Ovary (tissue), 9 donors: ENCODE results near the gene SP2. TPM values are rescaled to one million over a fixed set of nuclear protein-coding genes. Genes with fewer than 3 reads are reported as not detected.

Source experiments
- DNase-seq, 5 donors: peaks; one replicate each; pipeline ENCODE4 v3.0.0-alpha.2; 2019 to 2020
- H3K27ac ChIP-seq, 2 donors: fragments of 200-600 bp; one replicate each; pipeline versions ENCODE4 v1.5.1 to v1.8.0; 2019 to 2022
- H3K27me3 ChIP-seq: fragments of 200-600 bp; one replicate; pipeline ENCODE4 v1.8.0; 2022
- H3K36me3 ChIP-seq: fragments of 200-600 bp; sonication (generic); one replicate; pipeline ENCODE4 v1.5.1; 2019
- H3K4me1 ChIP-seq: one replicate; pipeline ENCODE4 v1.8.1; 2013; ENCODE audit warnings: mild to moderate bottlenecking, moderate library complexity; ENCODE audit not compliant: insufficient read depth
- H3K4me3 ChIP-seq: fragments of 200-600 bp; sonication (generic); one replicate; pipeline ENCODE4 v1.5.1; 2017
- H3K9me3 ChIP-seq, 2 donors: fragments of 200-600 bp in 1 of 2; sonication (generic) in 1 of 2; one replicate each; pipeline versions ENCODE4 v1.5.1 to v1.8.1; 2013 to 2019; ENCODE audit warnings: mild to moderate bottlenecking in 1 of 2, moderate library complexity in 1 of 2
- EP300 ChIP-seq: sonication (generic); formaldehyde crosslinking; IDR thresholded peaks from one replicate; pipeline ENCODE4 v1.6.1; 2017; ENCODE audit warnings: antibody characterized with exemption
- POLR2A ChIP-seq: fragments of 450-650 bp; IDR thresholded peaks from one replicate; pipeline ENCODE4 v1.6.1; 2017; ENCODE audit warnings: antibody characterized with exemption, mild to moderate bottlenecking, moderate library complexity
- WGBS, 3 donors: extraction: QIAGEN DNeasy Blood & Tissue Kit in 1 of 3; methylation state at CpG; one replicate each; pipeline versions ENCODE4 v1.1.5 to v1.1.7; 2013 to 2017; 5-methylcytosine and 5-hydroxymethylcytosine counted together
- intact Hi-C, 4 donors: fragments of 100-400 bp; cut with DNase I; formaldehyde crosslinking; loops; one replicate each; pipeline versions ENCODE4 v1.11.0 to v1.15.1; 2022 to 2023
- polyA plus RNA-seq, 2 donors: library from polyadenylated mRNA; stranded (reverse); fragments of 200-250 nt in 1 of 2; fragments of 350-450 nt in 1 of 2; fragmentation: Illumina TruSeq in 1 of 2; extraction: RNeasy Lipid Tissue Mini Kit (QIAGEN cat#74804) in 1 of 2; gene quantifications; one replicate each; pipeline ENCODE4 v1.2.3, GENCODE V29; 2013 to 2014
- total RNA-seq, 7 donors: library from RNA; depleted of rRNA in 2 of 7; stranded (reverse); fragments of >200 nt in 2 of 7; fragmentation: NEBNext Ultra II Directional in 3 of 7; extraction: Animal tissue kit (Norgen Biotek cat#: 25700) in 3 of 7; gene quantifications; one replicate each; pipeline versions ENCODE4 v1.1.0 to v1.2.4, GENCODE V29; 2016 to 2023
- TF ChIP-seq, protein P1 (sequence below), 3 donors: fragments of 450-650 bp in 2 of 3; fragments of 200-600 bp in 1 of 3; IDR thresholded peaks; one replicate each; pipeline versions ENCODE4 v1.5.1 to v1.8.0; 2016 to 2022; ENCODE audit warnings: antibody characterized with exemption in 3 of 3, mild to moderate bottlenecking in 1 of 3
- donor health status: DM: no; HTN: no; CAD: no; lungs with moderate emphysema.
- donor health status: DM: no; HTN: no; CAD: no.
- donor health status: Bipolar disorder and iron deficiency.
- donor health status: DM: yes; HTN: yes; CAD: no.
- donor health status: DM: no; HTN: no; CAD: no.
- donor health status: DM: yes; HTN: yes; CAD: no.

The SP2 gene
- total and polyA plus RNA-seq, 9 donors = 2.6 to 22.5 (median 14.7) TPM

DNA sequence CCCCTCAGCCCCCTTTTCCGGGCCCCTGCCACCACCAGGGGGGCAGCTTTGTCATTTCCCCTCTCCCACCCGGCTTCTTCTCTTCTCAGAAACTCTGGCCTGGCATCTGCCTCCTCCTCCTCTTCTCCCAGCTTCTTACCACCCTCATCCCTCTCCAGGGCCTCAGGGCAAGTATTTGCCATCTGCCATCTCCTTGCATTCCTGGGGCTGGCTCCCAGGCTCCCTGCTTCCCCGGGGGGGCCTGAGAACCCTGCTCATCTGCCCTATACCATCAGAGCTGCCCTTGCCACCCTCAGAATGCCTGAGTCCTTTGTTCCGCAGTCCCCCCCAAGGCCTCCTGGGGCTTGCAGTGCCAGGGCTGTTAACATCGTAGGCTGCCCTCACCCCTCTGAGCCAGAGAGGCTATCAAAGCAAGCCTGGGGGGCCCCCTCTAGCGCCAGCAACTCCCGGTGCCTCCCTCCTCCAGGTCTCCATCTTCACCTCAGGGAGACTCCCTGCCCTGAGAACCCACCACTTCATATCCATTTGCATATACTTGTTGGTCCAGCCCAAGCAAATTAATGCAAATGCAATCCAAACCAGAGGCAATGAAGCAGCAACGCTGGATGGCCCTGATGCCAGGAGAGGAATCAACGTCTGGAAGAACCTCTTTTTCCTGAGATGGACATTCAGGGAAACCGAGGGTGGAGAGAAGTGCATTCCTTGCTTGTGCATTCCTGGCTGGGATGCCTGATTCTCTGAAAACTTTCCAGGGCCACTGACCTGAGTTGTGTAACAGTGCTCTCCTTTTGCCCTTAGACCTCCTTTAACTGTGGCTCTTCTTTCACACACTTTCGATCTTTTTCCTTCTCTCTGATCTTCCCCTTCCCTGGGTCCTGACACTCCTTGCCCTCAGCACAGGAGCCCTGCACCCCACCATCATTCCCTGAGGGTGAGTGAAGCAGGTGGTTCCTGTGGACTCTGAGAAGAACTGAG is 20.7 kb upstream of the SP2 start:
- Histone ChIP-seq H3K4me3 (no peak overlapping the region), H3K27ac (no peak overlapping the region), H3K4me1 (no peaks in the 10 kb centered on the region), H3K9me3 (no peaks in the 10 kb centered on the region), H3K36me3 (no peaks in the 10 kb centered on the region), H3K27me3 (no peaks in the 10 kb centered on the region)
- TF ChIP-seq EP300 (no peak), POLR2A (no peak)
- TF ChIP-seq, protein P1, sequence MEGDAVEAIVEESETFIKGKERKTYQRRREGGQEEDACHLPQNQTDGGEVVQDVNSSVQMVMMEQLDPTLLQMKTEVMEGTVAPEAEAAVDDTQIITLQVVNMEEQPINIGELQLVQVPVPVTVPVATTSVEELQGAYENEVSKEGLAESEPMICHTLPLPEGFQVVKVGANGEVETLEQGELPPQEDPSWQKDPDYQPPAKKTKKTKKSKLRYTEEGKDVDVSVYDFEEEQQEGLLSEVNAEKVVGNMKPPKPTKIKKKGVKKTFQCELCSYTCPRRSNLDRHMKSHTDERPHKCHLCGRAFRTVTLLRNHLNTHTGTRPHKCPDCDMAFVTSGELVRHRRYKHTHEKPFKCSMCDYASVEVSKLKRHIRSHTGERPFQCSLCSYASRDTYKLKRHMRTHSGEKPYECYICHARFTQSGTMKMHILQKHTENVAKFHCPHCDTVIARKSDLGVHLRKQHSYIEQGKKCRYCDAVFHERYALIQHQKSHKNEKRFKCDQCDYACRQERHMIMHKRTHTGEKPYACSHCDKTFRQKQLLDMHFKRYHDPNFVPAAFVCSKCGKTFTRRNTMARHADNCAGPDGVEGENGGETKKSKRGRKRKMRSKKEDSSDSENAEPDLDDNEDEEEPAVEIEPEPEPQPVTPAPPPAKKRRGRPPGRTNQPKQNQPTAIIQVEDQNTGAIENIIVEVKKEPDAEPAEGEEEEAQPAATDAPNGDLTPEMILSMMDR (IDR thresholded peaks at IDR 0.05) = no peak
- DNase-seq = peak in 1 of 5 donors; percentile 35
- 44 to 50% (median 49%) methylated on average over 8 to 11 of the region's 11 CpGs for WGBS, 3 donors
- intact Hi-C loops = no loop called here

DNA sequence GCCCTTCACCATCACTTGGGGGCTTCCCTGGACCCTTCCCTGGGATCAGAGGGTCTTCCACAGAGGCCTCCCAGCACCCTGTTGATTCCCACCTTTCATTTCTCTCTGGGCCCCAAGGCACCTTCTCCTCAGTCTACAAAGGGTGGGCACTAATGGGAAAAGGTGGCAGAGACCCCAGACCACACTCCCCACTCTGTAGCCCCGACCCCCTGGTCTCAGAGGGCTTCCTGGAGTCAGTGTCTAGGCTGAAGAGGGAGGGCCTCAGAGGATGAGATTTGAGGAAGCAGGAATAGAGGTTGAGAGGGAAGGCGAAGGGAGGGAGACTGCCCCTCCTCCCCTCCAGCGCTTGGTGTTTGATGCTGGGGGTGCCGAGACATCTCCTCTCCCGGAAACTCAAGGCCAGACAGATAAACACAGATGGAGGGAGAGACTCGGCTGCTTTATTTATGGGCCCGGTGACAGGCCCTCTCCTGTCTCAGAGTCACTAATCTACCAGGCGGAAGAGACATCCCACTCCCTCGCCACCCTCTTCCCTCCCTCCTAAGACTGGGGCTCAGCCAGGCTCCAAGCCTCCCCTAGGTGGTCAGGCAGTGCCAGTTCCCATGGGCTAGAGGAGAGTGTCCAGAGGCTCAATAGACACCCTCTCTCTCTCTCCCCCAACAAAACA is 18.5 kb upstream of the SP2 start:
- H3K27me3 ChIP-seq = no peaks in the 10 kb centered on the region
- H3K4me3 ChIP-seq = no peak overlapping the region
- peak in 1 of 5 donors; percentile 65 for DNase-seq
- no peaks in the 10 kb centered on the region for H3K4me1 ChIP-seq
- H3K27ac ChIP-seq = no peak overlapping the region
- TF ChIP-seq, protein P1 (IDR thresholded peaks at IDR 0.05) = no peak
- no peak for TF ChIP-seq POLR2A
- TF ChIP-seq EP300 = no peak
- 13 to 30% (median 19%) methylated on average over 9 of the region's 9 CpGs for WGBS, 3 donors
- no peaks in the 10 kb centered on the region for H3K9me3 ChIP-seq
- intact Hi-C loops = no loop called here
- H3K36me3 ChIP-seq = no peaks in the 10 kb centered on the region

DNA sequence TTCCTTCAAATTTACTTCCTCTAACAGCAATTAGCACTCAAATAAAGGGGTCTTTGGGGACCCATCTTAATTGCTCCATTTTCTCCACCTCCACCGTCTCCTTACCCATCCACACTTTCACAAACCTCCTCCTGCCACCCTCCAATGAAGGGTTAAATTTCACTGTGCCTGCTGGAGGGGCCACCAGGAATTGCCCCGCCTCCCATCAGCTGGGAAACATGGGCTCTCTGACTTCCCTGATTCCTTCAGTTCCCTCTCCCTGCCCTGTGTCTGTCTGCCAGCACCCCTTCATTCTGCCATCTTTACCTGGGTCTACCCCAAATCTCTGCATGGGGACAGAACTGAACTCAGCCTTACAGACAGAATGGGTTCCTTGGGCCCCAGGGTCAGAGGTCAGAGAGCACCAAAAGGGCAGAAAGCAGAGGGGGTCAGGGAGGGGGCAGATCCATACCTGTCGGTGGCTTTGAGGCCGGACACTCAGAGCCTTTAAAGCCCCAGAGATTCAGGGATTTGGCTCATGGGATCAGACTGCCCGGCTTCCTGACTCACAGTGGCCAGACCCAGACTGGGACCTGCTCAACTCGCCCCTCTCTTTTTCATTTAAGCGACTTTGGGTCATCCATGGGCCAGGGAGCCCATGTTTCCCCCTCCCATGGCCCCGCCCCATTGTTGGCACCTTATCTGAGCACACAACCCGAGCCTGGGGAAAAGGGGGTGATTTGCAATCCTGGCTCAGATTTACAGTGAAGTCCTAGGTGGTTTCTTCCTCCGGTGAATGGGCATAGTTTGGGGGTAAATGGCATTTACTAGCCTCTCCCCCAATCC is 17.6 kb upstream of the SP2 start:
- Histone ChIP-seq H3K9me3 (no peaks in the 10 kb centered on the region), H3K4me3 (no peak overlapping the region), H3K36me3 (no peaks in the 10 kb centered on the region), H3K27me3 (no peaks in the 10 kb centered on the region), H3K4me1 (no peaks in the 10 kb centered on the region), H3K27ac (no peak overlapping the region)
- no peak for DNase-seq
- TF ChIP-seq POLR2A (no peak), EP300 (no peak)
- TF ChIP-seq, protein P1 (IDR thresholded peaks at IDR 0.05) = no peak
- intact Hi-C loops = no loop called here
- 73 to 77% (median 74%) methylated on average over 10 of the region's 10 CpGs for WGBS, 3 donors

DNA sequence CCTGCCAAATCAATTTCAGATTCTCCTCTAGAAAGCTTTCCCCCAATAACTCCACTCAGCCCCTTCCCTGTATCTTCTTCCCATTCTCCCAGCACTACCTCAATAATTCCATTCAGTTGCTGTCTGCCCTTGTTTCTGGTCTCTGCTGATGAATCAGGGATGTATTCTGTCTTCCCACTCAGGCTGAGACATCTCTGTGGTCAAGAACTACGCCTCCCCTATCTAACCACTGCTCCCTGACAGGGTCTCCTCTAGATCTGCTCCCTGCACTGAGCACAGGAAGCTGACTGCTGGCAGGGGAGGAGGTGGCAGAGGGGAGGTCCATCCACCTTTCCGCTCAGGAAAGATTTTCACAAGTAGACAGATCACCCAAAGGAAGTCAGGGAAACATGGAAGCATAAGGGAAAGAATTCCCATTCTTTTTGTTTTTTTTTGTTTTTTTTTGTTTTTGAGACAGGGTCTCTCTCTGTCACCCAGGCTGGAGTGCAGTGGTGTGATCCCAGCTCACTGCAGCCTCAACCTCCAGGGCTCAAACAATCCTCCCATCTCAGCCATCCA is 16.9 kb upstream of the SP2 start:
- H3K9me3 ChIP-seq = no peaks in the 10 kb centered on the region
- H3K4me3 ChIP-seq = no peak overlapping the region
- H3K4me1 ChIP-seq = no peaks in the 10 kb centered on the region
- TF ChIP-seq POLR2A (no peak), EP300 (no peak)
- TF ChIP-seq, protein P1 (IDR thresholded peaks at IDR 0.05) = no peak
- WGBS, 3 donors = 52 to 70% (median 59%) methylated on average over 2 of the region's 2 CpGs
- intact Hi-C loops = no loop called here
- no peaks in the 10 kb centered on the region for H3K36me3 ChIP-seq
- no peaks in the 10 kb centered on the region for H3K27me3 ChIP-seq
- DNase-seq = no peak
- no peak overlapping the region for H3K27ac ChIP-seq
